ENCODE measurements around the gene CCDC138. TPM values are rescaled to one million over a fixed set of nuclear protein-coding genes. Genes with fewer than 3 reads are reported as not detected.

Gene CCDC138
- polyA plus RNA-seq, 2 donors, result 2.5 to 2.8 TPM

Other genes starting within 250 kb of the CCDC138 start
- gene RANBP2, start 67.3 kb upstream of the CCDC138 start, polyA plus RNA-seq, result 10 to 100 TPM in 1 of 2 donors, 1 to 10 TPM in 1; 7.1 to 10.1 TPM
- 1 to 10 TPM; 1.3 to 2.3 TPM for gene EDAR, start 202.4 kb downstream of the CCDC138 start, polyA plus RNA-seq